HPDE6-E6E7 (cell line): ENCODE data around the gene CACNG4.
"Not testable (repeated sequence)": the region's sequence is repeated elsewhere in the genome, so short reads cannot be mapped to it uniquely, and the experiment has no call there.

Experiments
- DNase-seq: peaks from one replicate; pipeline ENCODE4 v3.0.0; 2011; ENCODE audit warnings: missing footprints; ENCODE audit errors: extremely low spot score

The CACNG4 gene

GRCh38 chr17:67018471-67019434, 54.2 kb downstream of the CACNG4 start:
- no peak for DNase-seq

GRCh38 chr17:67019809-67020208, 55.3 kb downstream of the CACNG4 start:
- no peak for DNase-seq

- no peak for DNase-seq
Measured at GRCh38 chr17:67020293-67020766, 55.8 kb downstream of the CACNG4 start.

GRCh38 chr17:67021196-67021595, 56.7 kb downstream of the CACNG4 start:
- DNase-seq: no peak

- no peak for DNase-seq
Measured at GRCh38 chr17:67021743-67022450, 57.4 kb downstream of the CACNG4 start.

GRCh38 chr17:67022451-67022810, 57.9 kb downstream of the CACNG4 start:
- DNase-seq: no peak

GRCh38 chr17:67024736-67025135, 60.2 kb downstream of the CACNG4 start:
- no peak for DNase-seq

- DNase-seq: no peak
Measured at GRCh38 chr17:67025216-67025792, 60.8 kb downstream of the CACNG4 start.

GRCh38 chr17:67026341-67026740, 61.8 kb downstream of the CACNG4 start:
- DNase-seq: no peak

GRCh38 chr17:67027031-67027628, 62.6 kb downstream of the CACNG4 start:
- DNase-seq: no peak

GRCh38 chr17:67030641-67031040, 66.1 kb downstream of the CACNG4 start:
- DNase-seq: no peak

GRCh38 chr17:67032382-67032781, 67.9 kb downstream of the CACNG4 start:
- DNase-seq: no peak

- DNase-seq: no peak
Measured at GRCh38 chr17:67032985-67033384, 68.5 kb downstream of the CACNG4 start.

- DNase-seq: no peak
Measured at GRCh38 chr17:67033613-67034012, 69.1 kb downstream of the CACNG4 start.

GRCh38 chr17:67035131-67036083, 70.9 kb downstream of the CACNG4 start:
- DNase-seq: no peak

GRCh38 chr17:67038861-67039365, 74.4 kb downstream of the CACNG4 start:
- no peak for DNase-seq

- DNase-seq: no peak
Measured at GRCh38 chr17:67040652-67041051, 76.1 kb downstream of the CACNG4 start.

GRCh38 chr17:67041119-67041518, 76.6 kb downstream of the CACNG4 start:
- not testable (repeated sequence) for DNase-seq

- no peak for DNase-seq
Measured at GRCh38 chr17:67041531-67041930, 77.0 kb downstream of the CACNG4 start.
